PFSK-1 (cell line): Measurements from ENCODE around the gene AREL1. TPM values are rescaled to one million over a fixed set of nuclear protein-coding genes. Genes with fewer than 3 reads are reported as not detected.

ENCODE experiments used
- FOXP2 ChIP-seq: optimal IDR thresholded peaks from 2 replicates; pipeline ENCODE3; 2011; ENCODE audit warnings: borderline replicate concordance, control low read depth, inconsistent platforms; ENCODE audit not compliant: insufficient read depth; ENCODE audit errors: extremely low read length, extremely low read depth
- POLR2AphosphoS5 ChIP-seq: IDR thresholded peaks from 2 replicates; pipeline ENCODE4 v1.6.1; 2012; ENCODE audit warnings: low read depth, mild to moderate bottlenecking, control low read depth, low read length, moderate library complexity
- SIN3A ChIP-seq: IDR thresholded peaks from 2 replicates; pipeline ENCODE4 v1.6.1; 2012; ENCODE audit warnings: mild to moderate bottlenecking, low read length, moderate library complexity, borderline replicate concordance; ENCODE audit not compliant: insufficient read depth
- TAF1 ChIP-seq: IDR thresholded peaks from 2 replicates; pipeline ENCODE4 v1.6.1; 2012; ENCODE audit warnings: low read length, control low read depth, borderline replicate concordance; ENCODE audit not compliant: insufficient read depth
- polyA plus RNA-seq: library from polyadenylated mRNA; unstranded; fragments of >200 nt; gene quantifications from one replicate; pipeline ENCODE4 v1.2.1, GENCODE V29; 2012; ENCODE audit warnings: low read depth, missing spikeins; ENCODE audit not compliant: insufficient read length
- TF ChIP-seq, protein P1 (sequence below), 2 experiments: IDR thresholded peaks; 2 replicates each; pipeline versions ENCODE4 v1.6.1 to v1.8.0; 2011 to 2012; ENCODE audit warnings: low read depth in 2 of 2, low read length in 2 of 2, control low read depth in 1 of 2, inconsistent platforms in 1 of 2, mild to moderate bottlenecking in 1 of 2, moderate library complexity in 1 of 2; ENCODE audit not compliant: insufficient read depth in 1 of 2

Gene AREL1, protein sequence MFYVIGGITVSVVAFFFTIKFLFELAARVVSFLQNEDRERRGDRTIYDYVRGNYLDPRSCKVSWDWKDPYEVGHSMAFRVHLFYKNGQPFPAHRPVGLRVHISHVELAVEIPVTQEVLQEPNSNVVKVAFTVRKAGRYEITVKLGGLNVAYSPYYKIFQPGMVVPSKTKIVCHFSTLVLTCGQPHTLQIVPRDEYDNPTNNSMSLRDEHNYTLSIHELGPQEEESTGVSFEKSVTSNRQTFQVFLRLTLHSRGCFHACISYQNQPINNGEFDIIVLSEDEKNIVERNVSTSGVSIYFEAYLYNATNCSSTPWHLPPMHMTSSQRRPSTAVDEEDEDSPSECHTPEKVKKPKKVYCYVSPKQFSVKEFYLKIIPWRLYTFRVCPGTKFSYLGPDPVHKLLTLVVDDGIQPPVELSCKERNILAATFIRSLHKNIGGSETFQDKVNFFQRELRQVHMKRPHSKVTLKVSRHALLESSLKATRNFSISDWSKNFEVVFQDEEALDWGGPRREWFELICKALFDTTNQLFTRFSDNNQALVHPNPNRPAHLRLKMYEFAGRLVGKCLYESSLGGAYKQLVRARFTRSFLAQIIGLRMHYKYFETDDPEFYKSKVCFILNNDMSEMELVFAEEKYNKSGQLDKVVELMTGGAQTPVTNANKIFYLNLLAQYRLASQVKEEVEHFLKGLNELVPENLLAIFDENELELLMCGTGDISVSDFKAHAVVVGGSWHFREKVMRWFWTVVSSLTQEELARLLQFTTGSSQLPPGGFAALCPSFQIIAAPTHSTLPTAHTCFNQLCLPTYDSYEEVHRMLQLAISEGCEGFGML
- 9.1 TPM for polyA plus RNA-seq

DNA sequence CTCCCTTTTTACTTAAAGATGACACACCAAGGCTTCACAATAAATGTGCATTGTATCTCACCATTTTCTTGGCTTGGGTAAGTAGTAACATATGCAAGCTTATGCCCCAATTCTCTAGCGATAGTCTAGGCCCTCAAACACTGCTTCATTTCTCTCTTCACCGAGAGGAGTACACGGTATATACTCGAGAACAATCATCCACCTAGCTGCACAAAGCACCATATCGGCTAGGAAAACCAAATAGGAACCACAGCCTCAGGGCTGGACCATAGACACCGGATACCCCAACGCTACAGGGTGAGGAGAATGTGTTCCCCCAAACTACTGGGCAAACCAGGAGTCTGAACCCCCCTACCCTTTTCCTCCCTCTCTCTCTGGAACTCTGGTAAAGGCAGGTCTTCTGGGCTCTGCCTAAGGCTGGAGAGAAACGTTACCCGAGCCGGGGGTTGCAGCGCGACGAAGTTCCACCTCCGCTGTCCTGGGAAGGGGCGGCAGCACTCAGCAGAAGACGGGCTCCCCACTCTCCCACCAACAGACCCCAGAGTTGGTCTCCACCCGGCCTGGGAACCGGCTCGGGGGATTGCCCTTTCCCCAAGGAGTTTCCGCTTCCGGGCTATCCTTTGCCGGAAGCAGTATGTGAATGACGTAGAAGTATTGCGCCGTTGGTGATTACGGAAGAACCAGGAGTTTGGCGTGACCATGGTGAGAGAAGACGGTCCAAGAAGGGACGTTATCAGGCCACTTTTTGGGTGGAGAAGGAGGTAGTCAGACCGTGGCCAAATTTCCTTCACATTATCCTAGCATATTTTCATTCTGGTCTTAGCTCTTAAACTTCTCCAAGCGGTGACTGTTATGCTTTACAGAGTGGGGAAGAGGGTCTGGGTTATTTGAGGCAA is at the start of gene AREL1, which contains the start of gene FCF1:
Gene AREL1, minus strand, starts transcription at position 582 of the 896 bp plus-strand sequence. CDS start 27,465 bp downstream, outside the sequence.
Gene FCF1, plus strand, starts transcription at position 646 of the 896 bp plus-strand sequence. Its CDS starts 54 bp downstream, at position 700.
- TF ChIP-seq FOXP2 (no peak), POLR2AphosphoS5 (peak; percentile 86), SIN3A (peak; percentile 98; the same call in 1 of the 2 replicates), TAF1 (peak; percentile 60; the same call in 1 of the 2 replicates)
- TF ChIP-seq, protein P1, sequence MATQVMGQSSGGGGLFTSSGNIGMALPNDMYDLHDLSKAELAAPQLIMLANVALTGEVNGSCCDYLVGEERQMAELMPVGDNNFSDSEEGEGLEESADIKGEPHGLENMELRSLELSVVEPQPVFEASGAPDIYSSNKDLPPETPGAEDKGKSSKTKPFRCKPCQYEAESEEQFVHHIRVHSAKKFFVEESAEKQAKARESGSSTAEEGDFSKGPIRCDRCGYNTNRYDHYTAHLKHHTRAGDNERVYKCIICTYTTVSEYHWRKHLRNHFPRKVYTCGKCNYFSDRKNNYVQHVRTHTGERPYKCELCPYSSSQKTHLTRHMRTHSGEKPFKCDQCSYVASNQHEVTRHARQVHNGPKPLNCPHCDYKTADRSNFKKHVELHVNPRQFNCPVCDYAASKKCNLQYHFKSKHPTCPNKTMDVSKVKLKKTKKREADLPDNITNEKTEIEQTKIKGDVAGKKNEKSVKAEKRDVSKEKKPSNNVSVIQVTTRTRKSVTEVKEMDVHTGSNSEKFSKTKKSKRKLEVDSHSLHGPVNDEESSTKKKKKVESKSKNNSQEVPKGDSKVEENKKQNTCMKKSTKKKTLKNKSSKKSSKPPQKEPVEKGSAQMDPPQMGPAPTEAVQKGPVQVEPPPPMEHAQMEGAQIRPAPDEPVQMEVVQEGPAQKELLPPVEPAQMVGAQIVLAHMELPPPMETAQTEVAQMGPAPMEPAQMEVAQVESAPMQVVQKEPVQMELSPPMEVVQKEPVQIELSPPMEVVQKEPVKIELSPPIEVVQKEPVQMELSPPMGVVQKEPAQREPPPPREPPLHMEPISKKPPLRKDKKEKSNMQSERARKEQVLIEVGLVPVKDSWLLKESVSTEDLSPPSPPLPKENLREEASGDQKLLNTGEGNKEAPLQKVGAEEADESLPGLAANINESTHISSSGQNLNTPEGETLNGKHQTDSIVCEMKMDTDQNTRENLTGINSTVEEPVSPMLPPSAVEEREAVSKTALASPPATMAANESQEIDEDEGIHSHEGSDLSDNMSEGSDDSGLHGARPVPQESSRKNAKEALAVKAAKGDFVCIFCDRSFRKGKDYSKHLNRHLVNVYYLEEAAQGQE (IDR thresholded peaks at IDR 0.05; ENCODE audit: insufficient read depth in 1 of 2, low read depth in 2 of 2, low read length in 2 of 2), result no peak

DNA sequence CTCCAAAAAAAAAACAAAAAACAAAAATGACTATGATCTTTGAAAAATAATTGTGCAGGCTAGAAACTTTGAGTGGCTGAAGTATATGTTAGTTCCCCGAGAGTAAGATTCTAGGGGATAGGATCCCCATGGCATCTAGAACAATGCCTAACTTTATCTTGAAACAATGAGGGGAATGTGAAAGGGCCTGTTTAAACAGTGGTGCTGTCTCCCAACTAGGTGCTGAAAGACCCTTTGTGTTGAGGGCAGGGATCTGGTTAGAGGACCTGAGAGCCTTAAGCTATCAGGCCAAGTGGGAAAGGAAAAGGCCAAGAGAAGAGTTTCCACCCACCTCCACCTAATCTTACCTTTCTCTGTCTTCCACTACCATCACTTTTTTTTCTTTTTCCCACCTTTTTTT is 43.4 kb upstream of the AREL1 start:
- TF ChIP-seq TAF1 (no peak), FOXP2 (no peak), POLR2AphosphoS5 (no peak)
- TF ChIP-seq, protein P1 (IDR thresholded peaks at IDR 0.05; ENCODE audit: insufficient read depth in 1 of 2, low read depth in 2 of 2, low read length in 2 of 2), result 0 out of 4 replicates have a peak, but pooled peaks of 1 of the 2 experiments have one; percentile 38

DNA sequence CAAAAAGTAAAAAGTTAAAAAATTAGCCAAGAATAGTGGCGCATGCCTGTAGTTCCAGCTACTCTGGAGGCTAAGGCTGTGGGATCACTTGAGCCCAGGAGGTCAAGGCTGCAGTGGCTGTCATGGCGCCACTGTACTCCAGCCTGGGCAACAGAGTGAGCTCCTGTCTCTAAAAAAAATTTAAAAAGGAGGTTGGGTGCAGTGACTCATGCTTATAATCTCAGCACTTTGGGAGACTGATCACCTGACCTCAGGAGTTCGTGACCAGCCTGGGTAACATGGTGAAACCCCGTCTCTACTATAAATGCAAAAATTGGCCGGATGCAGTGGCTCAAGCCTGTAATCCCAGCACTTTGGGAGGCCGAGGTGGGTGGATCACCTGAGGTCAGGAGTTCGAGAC is 42.0 kb upstream of the AREL1 start:
- TF ChIP-seq SIN3A (no peak), TAF1 (no peak), POLR2AphosphoS5 (no peak), FOXP2 (no peak)
- TF ChIP-seq, protein P1 (IDR thresholded peaks at IDR 0.05; ENCODE audit: insufficient read depth in 1 of 2, low read depth in 2 of 2, low read length in 2 of 2), result no peak

DNA sequence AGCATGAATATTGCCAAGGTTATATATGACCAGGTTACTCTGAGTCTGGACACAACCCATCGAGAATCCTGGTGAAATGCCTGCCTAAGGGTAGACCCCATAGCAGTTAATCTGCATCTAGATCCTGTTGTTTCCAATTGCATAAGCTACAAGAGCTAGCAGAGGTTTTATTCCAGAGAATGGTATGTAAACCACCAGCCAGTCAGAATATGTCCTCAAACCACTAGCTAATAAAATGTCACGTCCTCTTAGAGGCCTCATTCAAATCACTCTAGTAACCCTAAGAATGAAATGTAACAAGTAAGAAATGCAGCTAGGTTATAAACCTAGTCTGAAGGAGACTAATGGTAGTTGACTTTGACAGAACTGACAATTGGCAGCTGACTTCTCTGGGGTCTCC is 41.3 kb upstream of the AREL1 start:
- TF ChIP-seq POLR2AphosphoS5, result no peak
- no peak for TF ChIP-seq FOXP2
- TF ChIP-seq, protein P1 (IDR thresholded peaks at IDR 0.05; ENCODE audit: insufficient read depth in 1 of 2, low read depth in 2 of 2, low read length in 2 of 2), result no peak
- TF ChIP-seq SIN3A, result no peak
- no peak for TF ChIP-seq TAF1
